ENCODE results near the gene TTC14.
A peak's percentile ranks its signal among the peaks of the same experiment; 100 is the strongest.
"Not testable (repeated sequence)": the region's sequence is repeated elsewhere in the genome, so short reads cannot be mapped to it uniquely, and the experiment has no call there.

TTC14 gene, protein sequence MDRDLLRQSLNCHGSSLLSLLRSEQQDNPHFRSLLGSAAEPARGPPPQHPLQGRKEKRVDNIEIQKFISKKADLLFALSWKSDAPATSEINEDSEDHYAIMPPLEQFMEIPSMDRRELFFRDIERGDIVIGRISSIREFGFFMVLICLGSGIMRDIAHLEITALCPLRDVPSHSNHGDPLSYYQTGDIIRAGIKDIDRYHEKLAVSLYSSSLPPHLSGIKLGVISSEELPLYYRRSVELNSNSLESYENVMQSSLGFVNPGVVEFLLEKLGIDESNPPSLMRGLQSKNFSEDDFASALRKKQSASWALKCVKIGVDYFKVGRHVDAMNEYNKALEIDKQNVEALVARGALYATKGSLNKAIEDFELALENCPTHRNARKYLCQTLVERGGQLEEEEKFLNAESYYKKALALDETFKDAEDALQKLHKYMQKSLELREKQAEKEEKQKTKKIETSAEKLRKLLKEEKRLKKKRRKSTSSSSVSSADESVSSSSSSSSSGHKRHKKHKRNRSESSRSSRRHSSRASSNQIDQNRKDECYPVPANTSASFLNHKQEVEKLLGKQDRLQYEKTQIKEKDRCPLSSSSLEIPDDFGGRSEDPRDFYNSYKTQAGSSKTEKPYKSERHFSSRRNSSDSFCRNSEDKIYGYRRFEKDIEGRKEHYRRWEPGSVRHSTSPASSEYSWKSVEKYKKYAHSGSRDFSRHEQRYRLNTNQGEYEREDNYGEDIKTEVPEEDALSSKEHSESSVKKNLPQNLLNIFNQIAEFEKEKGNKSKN

DNA sequence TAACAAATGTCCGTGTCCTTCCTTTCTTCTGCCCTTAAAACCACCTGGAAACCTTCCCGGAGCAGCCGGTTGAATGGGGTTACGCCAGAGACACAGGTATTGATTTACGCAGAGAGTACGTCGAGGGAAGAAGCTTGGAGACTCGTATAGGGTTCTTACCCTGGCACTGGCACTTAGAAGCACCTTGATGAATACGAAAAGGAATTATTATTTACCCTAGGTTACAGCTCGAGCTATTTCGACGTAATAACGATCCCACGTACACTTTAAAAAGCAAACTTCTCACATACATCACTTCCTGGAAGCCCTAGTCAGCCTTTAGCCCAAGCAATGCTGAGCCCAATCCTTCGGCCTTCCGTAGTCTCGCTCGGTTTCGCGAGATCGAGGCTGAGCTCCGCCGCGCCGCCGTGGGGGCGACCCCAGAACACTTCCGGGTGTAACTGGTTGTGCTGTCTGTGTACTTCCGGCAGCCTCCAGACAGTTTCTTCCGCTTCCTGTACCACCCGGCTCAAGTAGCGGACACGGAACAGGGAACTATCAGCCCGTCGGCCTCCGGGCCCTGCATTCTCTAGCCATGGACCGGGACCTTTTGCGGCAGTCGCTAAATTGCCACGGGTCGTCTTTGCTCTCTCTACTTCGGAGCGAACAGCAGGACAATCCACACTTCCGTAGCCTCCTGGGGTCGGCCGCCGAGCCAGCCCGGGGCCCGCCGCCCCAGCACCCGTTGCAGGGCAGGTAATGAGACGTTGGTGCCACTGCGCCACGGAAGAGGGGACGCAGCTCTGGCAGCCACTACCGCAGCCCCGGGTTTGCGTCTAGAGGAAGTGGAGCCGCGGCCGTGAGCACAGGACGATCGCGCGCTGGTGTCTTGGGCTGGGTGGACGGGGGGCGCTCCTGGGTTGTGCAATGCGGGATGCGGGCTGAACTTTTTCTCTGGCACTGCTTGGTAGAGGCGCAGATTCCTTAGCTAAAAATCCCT is at the start of gene TTC14:
TTC14 (plus strand) TSS at position 476 of the 979 bp plus-strand sequence; CDS start at position 575, 99 bp downstream.
- peak; percentile 99 for DNase-seq

GRCh38 chr3:180563406-180563805 is 38.6 kb upstream of the TTC14 start:
- DNase-seq, result no peak

DNA sequence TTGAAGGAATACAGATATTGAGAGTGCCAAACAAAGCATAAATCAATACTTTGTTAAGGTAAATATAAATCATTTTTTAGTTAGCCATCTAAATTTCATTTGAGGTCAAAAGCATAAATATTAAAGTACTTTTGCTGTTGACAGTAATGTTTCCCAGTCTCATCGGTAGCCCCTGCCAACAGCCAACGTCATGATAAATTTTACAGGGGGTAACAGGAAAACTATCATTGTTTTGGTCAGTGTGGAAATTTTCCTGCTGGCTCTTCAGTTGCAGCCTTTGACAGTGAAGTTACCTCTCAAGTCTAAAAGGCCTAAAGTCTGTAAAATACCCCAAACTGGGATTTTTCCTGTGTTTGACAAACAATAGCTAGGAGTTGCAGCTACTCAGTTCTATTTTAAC is 37.3 kb upstream of the TTC14 start:
- DNase-seq, result no peak

DNA sequence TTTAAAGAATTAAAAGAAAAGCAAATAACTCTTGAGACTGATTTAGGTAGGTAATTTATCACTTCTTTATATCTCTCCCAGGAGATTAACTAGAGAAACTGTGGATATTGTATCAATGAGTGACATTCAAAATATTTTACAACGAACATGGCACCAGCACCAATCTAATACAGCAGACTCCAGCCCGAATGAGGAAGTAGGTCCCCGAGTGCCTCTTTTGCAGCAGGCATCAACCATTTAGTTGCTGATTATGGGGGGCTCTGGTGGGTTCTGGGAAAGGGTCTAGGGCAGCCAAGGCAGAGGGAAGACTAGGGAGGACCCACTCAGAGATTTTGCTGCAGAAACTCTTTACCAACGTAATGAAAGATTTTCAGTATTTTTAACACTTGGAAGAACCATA is 31.7 kb upstream of the TTC14 start:
- DNase-seq, result no peak

DNA sequence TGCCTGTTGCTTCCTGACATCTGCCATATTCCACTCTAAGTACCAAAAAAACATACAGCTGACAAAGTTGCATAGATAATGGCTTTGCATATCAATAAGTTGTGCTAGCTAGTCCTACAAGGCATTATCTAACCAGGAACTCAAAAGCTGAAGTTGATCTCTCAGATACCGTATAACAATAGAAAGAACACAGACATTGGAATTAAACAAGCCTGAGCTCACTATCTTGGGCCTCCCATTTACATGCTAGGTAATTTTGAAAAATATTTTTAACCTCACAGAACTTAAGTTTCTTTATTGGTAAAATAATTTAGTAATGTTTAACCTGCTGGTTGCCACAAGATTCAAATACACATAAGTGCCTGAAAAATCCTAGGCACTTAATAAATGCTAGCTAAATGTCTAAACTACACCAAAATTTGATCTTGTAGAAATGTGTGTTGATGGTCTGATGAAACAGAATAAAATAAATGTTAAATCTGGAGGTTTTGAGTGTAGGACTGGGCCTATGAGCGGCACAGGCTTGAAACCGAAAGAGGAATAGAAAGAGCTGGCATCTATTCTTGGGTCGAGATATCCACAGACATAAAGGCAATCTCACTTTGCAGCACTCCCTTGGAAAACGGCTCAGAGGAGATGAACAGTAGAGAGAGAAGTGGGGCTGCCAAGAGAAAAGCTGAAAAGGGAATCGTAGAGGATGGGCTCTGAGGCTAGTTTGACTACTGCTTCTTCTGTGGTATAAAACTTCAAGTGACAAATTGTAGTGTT is 29.9 kb upstream of the TTC14 start:
- no peak for DNase-seq

DNA sequence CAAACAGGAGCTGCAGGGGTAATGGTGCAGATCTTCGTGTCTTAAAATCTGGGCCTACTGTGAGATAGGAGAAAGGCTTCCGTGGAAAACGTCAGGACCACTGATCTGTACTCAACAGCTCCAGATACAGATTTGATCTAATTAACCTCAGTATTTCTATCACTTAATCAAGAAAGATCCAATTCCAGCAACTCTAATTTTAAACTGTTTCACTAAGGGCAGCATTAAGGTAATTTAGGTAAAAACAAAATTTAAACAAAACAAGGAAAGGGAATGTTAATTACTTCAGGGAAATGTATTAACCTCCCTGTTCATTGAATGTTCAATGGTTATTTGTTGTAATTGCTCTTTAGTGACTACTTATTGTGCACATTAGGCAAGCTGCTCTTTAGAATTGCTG is 26.4 kb upstream of the TTC14 start:
- DNase-seq, result no peak

- DNase-seq, result no peak
Measured at GRCh38 chr3:180580934-180581333, 21.0 kb upstream of the TTC14 start.

GRCh38 chr3:180590396-180590795 is 11.6 kb upstream of the TTC14 start:
- no peak for DNase-seq

- DNase-seq, result not testable (repeated sequence)
Measured at GRCh38 chr3:180593631-180594030, 8.3 kb upstream of the TTC14 start.

GRCh38 chr3:180594631-180595558 is 7.1 kb upstream of the TTC14 start:
- DNase-seq, result peak; percentile 76

DNA sequence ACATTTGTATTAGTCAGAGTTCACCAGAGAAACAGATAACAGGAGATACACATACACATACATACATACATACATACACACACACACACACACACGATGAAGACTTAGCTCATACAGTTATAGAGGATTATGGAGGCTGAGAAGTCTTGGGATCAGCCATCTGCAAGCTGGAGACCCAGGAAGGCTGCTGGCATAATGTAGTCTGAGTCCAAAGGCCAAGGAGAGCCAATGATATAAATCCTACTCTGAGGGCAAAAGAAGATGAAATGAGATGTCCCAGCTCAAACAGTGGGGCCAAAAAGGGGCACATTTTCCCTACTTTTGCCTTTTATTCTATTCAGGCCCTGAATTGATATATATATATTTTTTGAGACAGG is 6.4 kb upstream of the TTC14 start:
- no peak for DNase-seq

GRCh38 chr3:180600473-180600872 is 1.5 kb upstream of the TTC14 start:
- DNase-seq, result no peak

GRCh38 chr3:180611006-180611405 is 9.0 kb downstream of the TTC14 start:
- no peak for DNase-seq

DNA sequence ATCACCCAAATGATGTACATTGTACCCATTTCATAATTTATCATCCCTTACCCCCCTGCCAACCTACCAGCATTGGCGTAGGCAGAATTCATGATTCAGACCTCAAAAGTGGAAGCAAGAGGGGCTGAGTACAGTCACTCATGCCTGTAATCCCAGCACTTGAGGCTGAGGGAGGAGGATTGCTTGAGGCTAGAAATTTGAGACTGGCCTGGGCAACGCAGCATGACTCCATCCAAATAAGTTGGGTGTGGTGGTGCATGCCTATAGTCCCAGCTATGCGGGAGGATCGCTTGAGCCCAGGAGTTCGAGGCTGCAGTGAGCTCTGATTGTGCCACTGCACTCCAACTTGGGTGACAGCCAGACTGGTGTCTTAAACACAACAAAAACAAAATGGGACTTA is 10.4 kb downstream of the TTC14 start:
- DNase-seq, result no peak

DNA sequence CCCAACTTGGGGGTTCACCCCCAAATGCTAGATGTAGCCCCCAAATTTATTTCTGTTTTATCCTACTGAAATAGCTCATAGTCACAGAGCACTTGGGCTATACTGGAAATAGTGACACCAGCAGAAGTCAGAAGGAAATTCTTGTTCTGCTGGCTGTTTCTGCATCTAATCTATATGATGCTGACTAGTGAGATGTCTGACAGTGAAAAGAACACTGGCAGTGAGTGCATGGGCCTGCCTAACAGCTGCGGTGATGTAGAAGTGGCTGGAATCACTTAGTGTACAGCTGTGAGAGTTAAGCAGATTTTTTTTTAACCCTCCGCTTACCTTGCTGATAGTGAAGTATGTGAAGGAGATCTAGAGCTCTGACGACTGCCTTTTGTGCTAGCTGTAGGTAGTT is 14.0 kb downstream of the TTC14 start:
- DNase-seq, result no peak

- DNase-seq, result no peak
Measured at GRCh38 chr3:180617049-180617448, 15.1 kb downstream of the TTC14 start.

GRCh38 chr3:180618563-180618962 is 16.6 kb downstream of the TTC14 start:
- not testable (repeated sequence) for DNase-seq

GRCh38 chr3:180619723-180620122 is 17.8 kb downstream of the TTC14 start:
- no peak for DNase-seq

GRCh38 chr3:180624714-180625113 is 22.8 kb downstream of the TTC14 start:
- DNase-seq, result no peak

DNA sequence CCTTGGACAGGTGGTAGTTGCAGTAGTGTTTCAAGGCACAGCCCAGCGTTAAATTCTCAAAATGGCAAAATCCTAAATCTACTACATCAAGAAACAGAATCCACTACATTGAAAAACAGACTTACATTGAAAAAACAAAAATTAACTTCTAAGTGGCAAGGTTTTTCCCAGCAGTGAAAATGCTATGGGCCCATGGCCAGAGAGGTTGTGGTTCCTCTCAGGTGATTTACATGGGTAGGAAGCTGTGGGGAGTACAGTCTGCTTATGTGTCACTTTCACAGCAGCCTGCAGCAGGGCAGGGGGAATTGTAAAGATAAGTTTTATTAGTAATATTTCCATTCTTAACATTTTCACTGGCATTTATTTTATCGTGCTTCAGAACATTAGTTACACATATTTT is 24.9 kb downstream of the TTC14 start:
- no peak for DNase-seq

GRCh38 chr3:180630371-180630770 is 28.4 kb downstream of the TTC14 start:
- no peak for DNase-seq
